Measurements from ENCODE around the gene TRIM41.
"Not testable (repeated sequence)": the region's sequence is repeated elsewhere in the genome, so short reads cannot be mapped to it uniquely, and the experiment has no call there.

- not testable (repeated sequence) for TF ChIP-seq CTCF (IDR thresholded peaks at IDR 0.05; ENCODE audit: low read depth, low read length); POLR2A (IDR thresholded peaks at IDR 0.05; ENCODE audit: extremely low read depth, insufficient read length)
These were observed 44.3 kb downstream of the TRIM41 start for GRCh38 chr5:181267291-181267904.

Data from NB4 (cell line).